ENCODE data around the gene TBC1D21.
A peak's percentile ranks its signal among the peaks of the same experiment; 100 is the strongest.

Gene TBC1D21

GRCh38 chr15:73921254-73921925, 48.0 kb downstream of the TBC1D21 start:
- POLR2A ChIA-PET: no interaction called here
- CTCF ChIA-PET: interaction anchor here (0.8 kb wide), 1 partner anchor 47 kb away, joined by 3 read pairs; no protein-coding TSS in a partner anchor

GRCh38 chr15:73922186-73923151, 49.1 kb downstream of the TBC1D21 start:
- no peak for TF ChIP-seq SUZ12 (IDR thresholded peaks at IDR 0.05)
- no peak for TF ChIP-seq ARNT (IDR thresholded peaks at IDR 0.05)
- no peak for TF ChIP-seq NFRKB (IDR thresholded peaks at IDR 0.05)
- TF ChIP-seq CTBP1 (IDR thresholded peaks at IDR 0.05; ENCODE audit: borderline replicate concordance): no peak
- TF ChIP-seq BHLHE40 (IDR thresholded peaks at IDR 0.05; ENCODE audit: borderline replicate concordance): no peak
- TF ChIP-seq ELF4 (IDR thresholded peaks at IDR 0.05): no peak
- TF ChIP-seq ZNF384 (IDR thresholded peaks at IDR 0.05): no peak
- no peak for TF ChIP-seq LEF1 (IDR thresholded peaks at IDR 0.05; ENCODE audit: borderline replicate concordance)
- no peak for TF ChIP-seq FOXK2 (IDR thresholded peaks at IDR 0.05)
- no peak for TF ChIP-seq SP1 (IDR thresholded peaks at IDR 0.05)
- TF ChIP-seq HDGF (IDR thresholded peaks at IDR 0.05; ENCODE audit: borderline replicate concordance): no peak
- no peak for TF ChIP-seq L3MBTL2 (conservative IDR thresholded peaks at IDR 0.05)
- TF ChIP-seq FOXA1 (IDR thresholded peaks at IDR 0.05): no peak
- TF ChIP-seq TARDBP (IDR thresholded peaks at IDR 0.05): no peak
- TF ChIP-seq FOXM1 (IDR thresholded peaks at IDR 0.05; ENCODE audit: borderline replicate concordance): no peak
- no peak for TF ChIP-seq PKNOX1 (IDR thresholded peaks at IDR 0.05)
- CTCF ChIA-PET: interaction anchor here (0.8 kb wide), 1 partner anchor 49 kb away, joined by 3 read pairs; no protein-coding TSS in a partner anchor
- POLR2A ChIA-PET: no interaction called here
- peak; percentile 61 for DNase-seq (ENCODE audit: extremely low spot score)

More at GRCh38 chr15:73921254-73921925, 48.0 kb downstream of the TBC1D21 start:
- TF ChIP-seq TARDBP (IDR thresholded peaks at IDR 0.05): no peak
- TF ChIP-seq NFRKB (IDR thresholded peaks at IDR 0.05): no peak
- no peak for TF ChIP-seq SUZ12 (IDR thresholded peaks at IDR 0.05)
- no peak for TF ChIP-seq PKNOX1 (IDR thresholded peaks at IDR 0.05)
- no peak for TF ChIP-seq ZNF384 (IDR thresholded peaks at IDR 0.05)
- no peak for DNase-seq (ENCODE audit: extremely low spot score)

GRCh38 chr15:73923156-73923487, 49.8 kb downstream of the TBC1D21 start:
- POLR2A ChIA-PET: no interaction called here
- CTCF ChIA-PET: interaction anchor here (0.5 to 1.6 kb wide), 3 partner anchors 10 to 288 kb away, joined by 3 to 4 read pairs (median 4); no protein-coding TSS in a partner anchor
- DNase-seq (ENCODE audit: extremely low spot score): no peak
- TF ChIP-seq CTBP1 (IDR thresholded peaks at IDR 0.05; ENCODE audit: borderline replicate concordance) (no peak), LEF1 (IDR thresholded peaks at IDR 0.05; ENCODE audit: borderline replicate concordance) (no peak), FOXM1 (IDR thresholded peaks at IDR 0.05; ENCODE audit: borderline replicate concordance) (no peak), PKNOX1 (IDR thresholded peaks at IDR 0.05) (no peak), SUZ12 (IDR thresholded peaks at IDR 0.05) (no peak), ELF4 (IDR thresholded peaks at IDR 0.05) (no peak), TARDBP (IDR thresholded peaks at IDR 0.05) (no peak), BHLHE40 (IDR thresholded peaks at IDR 0.05; ENCODE audit: borderline replicate concordance) (no peak), NFRKB (IDR thresholded peaks at IDR 0.05) (no peak), HDGF (IDR thresholded peaks at IDR 0.05; ENCODE audit: borderline replicate concordance) (no peak)

- DNase-seq (ENCODE audit: extremely low spot score): no peak
- ChIA-PET CTCF (interaction anchor here (0.5 to 1.6 kb wide), 3 partner anchors 9 to 288 kb away, joined by 3 to 4 read pairs (median 4); no protein-coding TSS in a partner anchor), POLR2A (no interaction called here)
- TF ChIP-seq FOXK2 (IDR thresholded peaks at IDR 0.05) (no peak), CTBP1 (IDR thresholded peaks at IDR 0.05; ENCODE audit: borderline replicate concordance) (no peak), NFRKB (IDR thresholded peaks at IDR 0.05) (no peak), SP1 (IDR thresholded peaks at IDR 0.05) (no peak), SUZ12 (IDR thresholded peaks at IDR 0.05) (no peak), L3MBTL2 (conservative IDR thresholded peaks at IDR 0.05) (no peak), FOXA1 (IDR thresholded peaks at IDR 0.05) (no peak), PKNOX1 (IDR thresholded peaks at IDR 0.05) (no peak), BHLHE40 (IDR thresholded peaks at IDR 0.05; ENCODE audit: borderline replicate concordance) (no peak), HDGF (IDR thresholded peaks at IDR 0.05; ENCODE audit: borderline replicate concordance) (no peak), ELF4 (IDR thresholded peaks at IDR 0.05) (no peak), FOXM1 (IDR thresholded peaks at IDR 0.05; ENCODE audit: borderline replicate concordance) (no peak), ARNT (IDR thresholded peaks at IDR 0.05) (no peak), LEF1 (IDR thresholded peaks at IDR 0.05; ENCODE audit: borderline replicate concordance) (no peak), ZNF384 (IDR thresholded peaks at IDR 0.05) (no peak), TARDBP (IDR thresholded peaks at IDR 0.05) (no peak)
Observed at GRCh38 chr15:73923488-73924164, 50.3 kb downstream of the TBC1D21 start.

All from HEK293T (cell line).